Suprapubic skin (tissue), 4 donors: ENCODE results near the gene GOPC. TPM values are rescaled to one million over a fixed set of nuclear protein-coding genes. Genes with fewer than 3 reads are reported as not detected.

ENCODE experiments used
- DNase-seq, 2 donors: peaks; one replicate each; pipeline ENCODE4 v3.0.0-alpha.2; 2019; ENCODE audit warnings: low spot score in 2 of 2
- H3K27ac ChIP-seq: fragments of 200-600 bp; sonication (generic); one replicate; pipeline ENCODE4 v1.5.1; 2019
- H3K27me3 ChIP-seq: fragments of 200-600 bp; sonication (generic); one replicate; pipeline ENCODE4 v1.5.1; 2019
- H3K36me3 ChIP-seq: fragments of 200-600 bp; sonication (generic); one replicate; pipeline ENCODE4 v1.5.1; 2019
- H3K4me1 ChIP-seq: fragments of 200-600 bp; sonication (generic); one replicate; pipeline ENCODE4 v1.5.1; 2019
- H3K4me3 ChIP-seq: fragments of 200-600 bp; sonication (generic); one replicate; pipeline ENCODE4 v1.5.1; 2019; ENCODE audit warnings: mild to moderate bottlenecking
- H3K9me3 ChIP-seq: fragments of 200-600 bp; sonication (generic); one replicate; pipeline ENCODE4 v1.5.1; 2019
- CTCF ChIP-seq, 2 donors: fragments of 200-600 bp in 1 of 2; fragments of 450-650 bp in 1 of 2; sonication (generic) in 1 of 2; IDR thresholded peaks; one replicate each; pipeline ENCODE4 v1.5.1; 2016 to 2019; ENCODE audit warnings: antibody characterized with exemption in 2 of 2, mild to moderate bottlenecking in 1 of 2, moderate library complexity in 1 of 2
- EP300 ChIP-seq: sonication (generic); formaldehyde crosslinking; IDR thresholded peaks from one replicate; pipeline ENCODE4 v1.6.1; 2017; ENCODE audit warnings: antibody characterized with exemption
- POLR2A ChIP-seq, 2 donors: fragments of 450-650 bp; IDR thresholded peaks; one replicate each; pipeline ENCODE4 v1.6.1; 2017; ENCODE audit warnings: antibody characterized with exemption in 2 of 2, mild to moderate bottlenecking in 2 of 2, moderate library complexity in 2 of 2
- POLR2AphosphoS5 ChIP-seq, 3 donors: sonication (generic); formaldehyde crosslinking; IDR thresholded peaks; one replicate each; pipeline ENCODE4 v1.6.1; 2017; ENCODE audit warnings: antibody characterized with exemption in 3 of 3
- WGBS: methylation state at CpG from one replicate; pipeline ENCODE4 v1.1.5; 2018; 5-methylcytosine and 5-hydroxymethylcytosine counted together
- total RNA-seq, 4 donors: library from RNA; depleted of rRNA; stranded (reverse); fragments of >200 nt; gene quantifications; one replicate each; pipeline ENCODE4 v1.1.0, GENCODE V29; 2016

The GOPC gene
- total RNA-seq, 4 donors from 2014 or later = 15.5 to 21.9 (median 20.0) TPM

- H3K36me3 ChIP-seq = peaks cover 26% of the 10 kb centered on the region
- no peaks in the 10 kb centered on the region for H3K27me3 ChIP-seq
- H3K27ac ChIP-seq = no peak overlapping the region
- no peak overlapping the region for H3K4me3 ChIP-seq
- 70% methylated on average over 3 of the region's 3 CpGs for WGBS
- H3K9me3 ChIP-seq = no peaks in the 10 kb centered on the region
- DNase-seq = no peak
- H3K4me1 ChIP-seq = no peaks in the 10 kb centered on the region
- no peak for TF ChIP-seq POLR2A (IDR thresholded peaks at IDR 0.05)
- no peak for TF ChIP-seq POLR2AphosphoS5 (IDR thresholded peaks at IDR 0.05)
Measured at GRCh38 chr6:117542493-117542892, 59.8 kb downstream of the GOPC start.

GRCh38 chr6:117540670-117541069, 61.6 kb downstream of the GOPC start:
- Histone ChIP-seq H3K27ac (no peak overlapping the region), H3K4me1 (no peaks in the 10 kb centered on the region), H3K36me3 (peaks cover 16% of the 10 kb centered on the region), H3K9me3 (no peaks in the 10 kb centered on the region), H3K4me3 (no peak overlapping the region), H3K27me3 (no peaks in the 10 kb centered on the region)
- WGBS = 88% methylated on average over 8 of the region's 8 CpGs
- DNase-seq = no peak
- TF ChIP-seq EP300 = no peak
- TF ChIP-seq CTCF (IDR thresholded peaks at IDR 0.05) = no peak
- TF ChIP-seq POLR2AphosphoS5 (IDR thresholded peaks at IDR 0.05) = no peak
- TF ChIP-seq POLR2A (IDR thresholded peaks at IDR 0.05) = no peak

GRCh38 chr6:117538615-117539014, 63.7 kb downstream of the GOPC start:
- Histone ChIP-seq H3K9me3 (no peaks in the 10 kb centered on the region), H3K4me1 (no peaks in the 10 kb centered on the region), H3K36me3 (peaks cover 10% of the 10 kb centered on the region), H3K27ac (no peak overlapping the region), H3K4me3 (no peak overlapping the region), H3K27me3 (no peaks in the 10 kb centered on the region)
- TF ChIP-seq CTCF (IDR thresholded peaks at IDR 0.05) (no peak), POLR2A (IDR thresholded peaks at IDR 0.05) (no peak), EP300 (no peak)
- WGBS = 90% methylated on average over 9 of the region's 9 CpGs
- no peak for DNase-seq

GRCh38 chr6:117536317-117536716, 66.0 kb downstream of the GOPC start:
- no peak for DNase-seq
- TF ChIP-seq POLR2A (IDR thresholded peaks at IDR 0.05) (no peak), CTCF (IDR thresholded peaks at IDR 0.05) (no peak), POLR2AphosphoS5 (IDR thresholded peaks at IDR 0.05) (no peak), EP300 (no peak)
- H3K9me3 ChIP-seq = no peaks in the 10 kb centered on the region
- no peak overlapping the region for H3K4me3 ChIP-seq
- H3K36me3 ChIP-seq = peaks cover 3% of the 10 kb centered on the region
- 88% methylated on average over 4 of the region's 4 CpGs for WGBS
- H3K27ac ChIP-seq = no peak overlapping the region
- H3K27me3 ChIP-seq = no peaks in the 10 kb centered on the region
- H3K4me1 ChIP-seq = no peaks in the 10 kb centered on the region

GRCh38 chr6:117534974-117535373, 67.3 kb downstream of the GOPC start:
- Histone ChIP-seq H3K27ac (no peak overlapping the region), H3K4me3 (no peak overlapping the region), H3K9me3 (no peaks in the 10 kb centered on the region), H3K27me3 (no peaks in the 10 kb centered on the region), H3K4me1 (no peaks in the 10 kb centered on the region), H3K36me3 (peaks cover 3% of the 10 kb centered on the region)
- WGBS = 70% methylated on average over 3 of the region's 3 CpGs
- TF ChIP-seq POLR2A (IDR thresholded peaks at IDR 0.05) (no peak), EP300 (no peak), CTCF (IDR thresholded peaks at IDR 0.05) (no peak), POLR2AphosphoS5 (IDR thresholded peaks at IDR 0.05) (no peak)
- no peak for DNase-seq

- WGBS = 89% methylated on average over 4 of the region's 4 CpGs
Measured at GRCh38 chr6:117533775-117534174, 68.5 kb downstream of the GOPC start.

More at GRCh38 chr6:117533775-117534174, 68.5 kb downstream of the GOPC start:
- no peak overlapping the region for H3K4me3 ChIP-seq
- H3K27me3 ChIP-seq = no peaks in the 10 kb centered on the region
- TF ChIP-seq POLR2AphosphoS5 (IDR thresholded peaks at IDR 0.05) = no peak
- no peak overlapping the region for H3K27ac ChIP-seq
- no peaks in the 10 kb centered on the region for H3K36me3 ChIP-seq
- no peak for DNase-seq
- H3K4me1 ChIP-seq = no peaks in the 10 kb centered on the region
- no peaks in the 10 kb centered on the region for H3K9me3 ChIP-seq
